ELR (cell line): Measurements from ENCODE around the gene FPR3.

Experiments
- DNase-seq: peaks from one replicate; pipeline ENCODE4 v3.0.0-alpha.2; 2015; ENCODE audit warnings: low read depth

Gene FPR3

DNA sequence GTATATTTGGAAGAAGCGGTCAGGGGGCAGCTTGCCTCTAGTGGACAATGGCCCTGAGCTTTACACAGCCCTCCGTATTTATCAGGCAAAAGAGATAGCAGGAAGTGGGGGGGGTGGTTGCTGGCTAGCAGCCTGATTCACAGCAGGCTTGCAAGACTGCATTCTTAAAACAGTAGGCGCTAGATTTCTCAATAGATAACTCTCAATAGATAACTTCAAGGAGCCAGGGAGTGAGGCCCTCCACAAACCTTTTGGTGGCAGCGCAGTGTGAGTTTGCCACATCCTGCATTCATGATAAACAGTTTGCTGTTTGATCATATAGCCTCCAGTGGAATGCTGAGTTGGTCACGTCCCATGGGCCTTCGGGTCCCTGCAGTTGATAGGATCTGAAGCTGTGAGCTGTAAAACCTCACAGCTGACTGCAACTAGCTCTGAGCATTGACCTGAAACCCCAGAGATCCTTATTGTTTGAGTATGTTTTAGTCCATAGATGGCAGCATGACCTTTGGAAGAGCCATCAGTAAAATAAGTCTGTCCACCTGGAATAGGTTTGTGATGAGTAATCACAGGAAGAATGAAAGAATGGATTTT lies 12.2 kb downstream of the FPR3 start:
- peak; percentile 74 for DNase-seq

DNA sequence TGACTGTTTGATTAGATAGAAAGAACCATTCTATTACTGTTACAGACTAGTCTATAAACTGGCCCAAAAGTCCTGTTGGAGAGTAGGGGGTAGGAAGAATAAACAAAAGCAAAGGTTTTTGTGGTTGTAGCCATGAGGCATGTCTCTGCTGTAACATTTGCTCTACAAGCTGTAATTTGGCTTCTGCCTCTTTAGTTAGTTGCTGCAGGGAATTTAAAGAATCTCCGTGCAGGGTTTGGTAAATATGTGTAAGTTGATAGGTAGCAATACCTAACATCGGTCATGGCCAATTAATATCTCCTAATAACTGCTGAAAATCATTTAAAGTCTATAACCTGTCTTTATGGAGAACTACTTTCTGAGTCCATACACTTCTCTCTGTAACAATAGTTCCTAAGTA lies 13.0 kb downstream of the FPR3 start:
- no peak for DNase-seq

- DNase-seq: peak; percentile 73
These were observed 13.5 kb downstream of the FPR3 start for GRCh38 chr19:51808333-51808986.

DNA sequence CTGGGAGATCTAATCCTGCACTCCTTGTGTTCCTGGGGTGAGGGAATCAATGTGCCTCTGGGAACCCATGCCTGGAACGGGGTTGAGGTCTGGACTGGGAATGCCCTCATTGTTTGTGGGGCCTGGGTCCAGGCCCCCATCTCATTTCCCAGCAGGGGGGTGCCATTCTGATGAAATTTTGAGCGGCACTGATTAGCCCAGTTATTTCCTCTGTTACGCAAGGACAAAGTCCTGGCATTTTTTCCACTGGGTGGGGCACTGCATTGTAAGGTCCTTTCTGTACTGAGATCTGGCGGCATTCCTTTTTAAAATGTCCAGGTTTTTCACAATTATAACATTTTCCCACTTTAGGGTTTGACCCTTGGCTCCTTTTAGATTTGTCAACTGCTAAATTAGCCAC lies 14.8 kb downstream of the FPR3 start:
- DNase-seq: no peak

- peak; percentile 48 for DNase-seq
These were observed 15.3 kb downstream of the FPR3 start for GRCh38 chr19:51810223-51810622.

DNA sequence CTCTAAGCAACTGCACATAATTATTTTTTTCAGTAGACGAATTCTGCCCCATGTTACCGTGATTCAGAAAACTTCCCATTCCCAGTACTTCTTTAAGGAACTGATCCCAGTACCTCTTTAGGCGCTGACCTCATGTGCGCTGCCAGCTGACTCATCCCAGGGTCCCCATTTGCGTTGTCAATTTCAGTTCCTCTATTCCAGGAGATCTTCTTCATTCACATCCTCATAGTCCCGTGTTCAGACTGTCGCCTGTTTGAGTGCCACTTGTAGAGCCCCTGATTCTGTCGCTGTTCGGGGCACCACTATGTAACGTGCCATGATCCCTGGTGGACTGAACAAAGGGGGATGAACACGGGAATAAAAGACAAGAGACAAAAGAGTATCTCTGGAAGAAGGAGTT lies 16.4 kb downstream of the FPR3 start:
- no peak for DNase-seq

DNA sequence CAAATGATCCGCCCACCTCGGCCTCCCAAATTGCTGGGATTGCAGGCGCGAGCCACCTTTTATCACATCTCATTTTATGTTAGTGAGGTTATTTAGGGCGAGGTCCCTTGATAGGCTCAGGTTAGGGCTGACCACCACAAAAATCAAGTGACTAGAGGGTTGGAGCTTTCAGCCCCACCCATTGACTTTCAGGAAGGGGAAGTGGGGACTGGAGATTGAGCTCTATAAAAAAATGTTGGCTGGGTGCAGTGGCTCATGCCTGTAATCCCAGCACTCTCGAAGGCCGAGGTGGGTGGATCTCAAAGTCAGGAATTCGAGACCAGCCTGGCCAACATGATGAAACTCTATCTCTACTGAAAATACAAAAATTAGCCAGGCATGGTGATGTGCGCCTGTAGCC lies 20.1 kb downstream of the FPR3 start:
- DNase-seq: no peak

- no peak for DNase-seq
These were observed 21.8 kb downstream of the FPR3 start for GRCh38 chr19:51816711-51817110.

- DNase-seq: no peak
These were observed 25.1 kb downstream of the FPR3 start for GRCh38 chr19:51820011-51820410.

DNA sequence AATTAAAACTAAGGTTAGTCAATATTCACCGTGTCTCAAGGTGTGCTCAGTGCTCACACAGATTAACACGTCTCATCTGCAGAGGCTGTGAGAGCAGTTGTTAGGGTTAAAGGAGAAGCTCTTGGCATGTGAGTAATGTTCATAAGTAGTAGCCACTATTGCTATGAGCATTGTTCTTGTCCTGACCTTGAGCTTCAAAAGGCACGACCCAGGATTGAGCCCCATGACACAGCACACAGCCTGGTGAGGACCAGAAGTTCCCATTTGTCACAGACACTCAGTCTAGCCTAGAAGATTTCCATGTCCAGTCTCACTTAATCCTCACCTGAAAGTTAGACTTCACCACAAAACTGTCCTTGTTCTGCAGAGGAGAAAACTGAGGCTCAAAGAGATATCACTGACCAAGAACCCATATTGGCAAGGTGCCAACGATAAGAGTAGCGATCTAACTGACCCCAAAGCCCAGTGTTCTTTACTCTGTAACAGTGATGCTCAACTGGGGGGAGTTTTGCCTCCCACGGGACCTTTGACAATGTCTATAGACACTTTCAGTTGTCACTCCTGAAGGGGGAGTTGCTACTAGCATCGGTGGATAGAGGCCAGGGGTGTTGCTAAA lies 26.0 kb downstream of the FPR3 start:
- DNase-seq: no peak

- no peak for DNase-seq
These were observed 26.5 kb downstream of the FPR3 start for GRCh38 chr19:51821456-51821855.

DNA sequence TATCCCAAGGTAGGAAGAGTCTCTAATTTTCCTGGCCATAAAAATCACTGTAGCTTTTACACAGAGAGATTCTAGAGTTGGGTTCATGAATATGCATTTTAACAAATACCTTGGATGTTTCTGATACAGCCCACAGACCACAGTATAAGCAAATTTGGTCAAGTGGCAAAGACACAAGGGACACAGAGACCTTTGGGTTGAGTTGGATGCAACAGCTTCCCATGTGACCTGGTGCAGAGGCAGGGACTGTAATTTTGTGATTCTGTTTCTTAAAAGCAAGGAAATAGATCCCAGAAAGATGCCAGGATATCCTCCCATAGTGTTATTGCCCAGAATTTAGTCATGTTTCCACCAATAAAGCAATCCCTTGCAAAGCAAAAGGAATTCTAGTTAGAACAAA lies 27.0 kb downstream of the FPR3 start:
- no peak for DNase-seq

DNA sequence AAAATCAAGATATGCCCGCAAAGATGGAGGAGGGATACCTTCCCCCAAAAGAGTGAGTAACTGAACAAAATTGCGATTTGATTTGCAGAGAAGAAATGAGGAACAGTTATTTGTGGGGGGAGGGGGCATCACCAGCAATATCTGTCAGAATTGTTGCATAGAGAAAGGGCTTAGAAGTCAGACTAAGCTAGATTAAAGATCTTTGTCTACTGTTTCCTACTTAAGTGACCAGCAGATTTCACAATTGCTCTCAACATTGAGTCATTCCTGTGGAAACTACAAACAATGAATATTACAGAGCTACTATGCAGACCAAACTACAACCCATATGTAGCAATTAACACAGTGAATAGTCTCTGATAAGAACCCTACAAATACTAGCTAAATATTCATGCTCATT lies 27.4 kb downstream of the FPR3 start:
- DNase-seq: peak; percentile 20

GRCh38 chr19:51822946-51823345 lies 28.0 kb downstream of the FPR3 start:
- DNase-seq: no peak

DNA sequence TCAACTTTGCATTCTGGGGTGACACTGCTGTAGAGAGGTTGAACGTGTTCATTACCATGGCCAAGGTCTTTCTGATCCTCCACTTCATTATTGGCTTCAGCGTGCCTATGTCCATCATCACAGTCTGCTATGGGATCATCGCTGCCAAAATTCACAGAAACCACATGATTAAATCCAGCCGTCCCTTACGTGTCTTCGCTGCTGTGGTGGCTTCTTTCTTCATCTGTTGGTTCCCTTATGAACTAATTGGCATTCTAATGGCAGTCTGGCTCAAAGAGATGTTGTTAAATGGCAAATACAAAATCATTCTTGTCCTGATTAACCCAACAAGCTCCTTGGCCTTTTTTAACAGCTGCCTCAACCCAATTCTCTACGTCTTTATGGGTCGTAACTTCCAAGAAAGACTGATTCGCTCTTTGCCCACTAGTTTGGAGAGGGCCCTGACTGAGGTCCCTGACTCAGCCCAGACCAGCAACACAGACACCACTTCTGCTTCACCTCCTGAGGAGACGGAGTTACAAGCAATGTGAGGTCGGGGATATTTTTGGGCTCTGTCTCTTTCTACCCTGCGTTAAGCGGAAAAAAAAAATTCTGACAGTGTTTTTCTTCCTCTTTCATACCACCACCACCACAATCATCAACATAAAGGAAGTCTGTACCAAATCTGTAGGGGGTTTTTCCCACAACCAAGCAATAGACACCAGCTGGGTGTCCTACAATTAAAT lies 29.5 kb downstream of the FPR3 start:
- DNase-seq: no peak

DNA sequence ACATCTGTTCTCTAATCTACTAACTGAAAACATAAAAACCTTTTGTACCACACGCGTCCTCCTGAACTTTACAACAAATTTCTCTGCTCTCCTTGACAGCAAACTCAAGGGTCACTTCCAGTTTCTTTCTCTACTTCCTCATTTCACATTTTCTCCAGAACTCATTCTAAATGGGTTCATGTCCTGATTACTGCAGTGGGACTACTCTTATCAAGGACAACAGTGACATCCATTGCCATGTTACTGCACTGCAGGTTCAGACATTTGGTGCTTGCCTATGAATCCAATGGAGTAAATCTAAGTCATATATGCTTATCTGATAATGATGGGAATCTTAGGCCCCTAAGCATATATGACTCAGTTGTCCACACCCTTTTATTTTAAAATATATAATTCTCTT lies 35.3 kb downstream of the FPR3 start:
- DNase-seq: peak; percentile 11

- no peak for DNase-seq
These were observed 42.2 kb downstream of the FPR3 start for GRCh38 chr19:51837145-51837544.

DNA sequence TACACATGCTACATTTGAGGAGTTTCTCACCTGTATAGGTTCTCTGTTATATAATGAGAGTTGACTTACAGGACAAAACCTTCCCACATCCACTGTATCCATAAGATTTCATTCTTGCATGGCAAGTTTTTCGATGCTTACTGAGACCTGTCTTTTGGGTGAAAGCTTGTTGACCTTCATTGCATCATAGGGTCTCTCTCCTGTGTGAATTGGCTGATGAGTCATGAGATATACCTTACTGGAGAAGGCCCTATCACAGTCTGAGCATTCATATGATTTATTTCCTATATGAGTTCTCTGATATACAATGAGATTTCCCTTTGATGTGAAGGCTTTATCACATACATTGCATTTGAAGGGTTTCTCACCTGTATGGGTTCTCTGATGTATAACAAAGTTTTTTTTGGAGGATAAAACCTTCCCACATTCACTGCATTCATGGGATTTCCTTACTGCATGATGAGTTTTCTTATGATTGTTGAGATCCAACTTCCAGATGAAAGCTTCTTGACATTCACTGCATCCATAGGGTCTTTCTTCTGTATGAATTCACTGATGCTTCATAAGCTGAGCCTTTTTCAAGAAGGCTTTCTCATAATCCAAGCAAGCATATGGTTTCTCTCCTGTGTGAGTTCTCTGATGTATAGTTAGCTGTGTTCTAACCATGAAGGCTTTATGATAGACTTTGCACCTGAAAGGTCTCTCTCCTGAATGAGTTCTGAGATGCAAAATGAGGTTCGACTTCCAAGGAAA lies 67.1 kb downstream of the FPR3 start:
- no peak for DNase-seq

- DNase-seq: no peak
These were observed 78.1 kb downstream of the FPR3 start for GRCh38 chr19:51873097-51873496.
